ENCODE data around the gene MAPKAP1.

MAPKAP1 gene

DNA sequence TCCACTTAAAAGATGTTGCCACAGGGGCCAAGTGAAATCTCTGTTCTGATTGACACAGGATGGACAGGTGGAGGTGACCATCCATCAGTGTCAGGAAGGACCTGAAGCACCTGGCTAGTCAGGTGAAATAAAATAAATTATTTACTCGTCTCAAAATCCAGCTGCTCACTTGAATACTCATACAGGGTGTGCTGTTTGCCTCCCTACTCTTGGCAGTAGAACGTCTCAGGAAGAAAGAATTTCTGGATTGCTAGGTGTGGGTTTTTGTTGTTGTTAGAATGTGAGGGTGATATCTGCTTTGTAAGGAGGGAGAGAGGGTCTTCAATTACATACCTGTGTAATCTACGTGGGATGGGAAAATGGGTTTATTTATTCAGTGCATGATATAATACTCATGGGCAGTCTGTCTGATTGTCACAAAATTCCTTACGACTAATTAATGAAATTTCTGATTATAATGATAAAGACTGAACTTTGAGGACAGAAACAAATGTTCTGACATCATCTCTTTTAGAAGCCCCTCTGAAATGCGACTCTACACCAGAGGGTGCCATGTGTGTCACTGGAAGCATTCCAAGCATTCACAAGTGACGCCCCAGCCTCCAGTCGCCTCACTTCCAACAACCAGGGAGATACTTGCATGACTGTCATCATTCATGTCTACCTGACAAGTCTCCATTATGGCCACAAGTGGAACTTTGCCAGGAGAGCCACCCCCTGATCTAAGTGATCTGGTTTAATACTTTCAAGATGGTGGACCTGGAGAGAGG is 227.0 kb downstream of the MAPKAP1 start:
- DNase-seq (ENCODE audit: low read depth, low spot score) = no peak
- TF ChIP-seq ZNF274 (IDR thresholded peaks at IDR 0.05; ENCODE audit: low read depth, low read length) (no peak), YY1 (IDR thresholded peaks at IDR 0.05; ENCODE audit: insufficient read depth, insufficient read length) (no peak), SUZ12 (IDR thresholded peaks at IDR 0.05; ENCODE audit: extremely low read depth, insufficient read depth, insufficient read length) (no peak)
- H3K9ac ChIP-seq (ENCODE audit: insufficient read length, low read depth) = no peak overlapping the region
- no peak overlapping the region for H3K4me3 ChIP-seq (ENCODE audit: insufficient read length, low read depth)
- no peaks in the 10 kb centered on the region for H3K27me3 ChIP-seq (ENCODE audit: insufficient read depth, insufficient read length)
- H3K36me3 ChIP-seq (ENCODE audit: insufficient read depth, insufficient read length, low read length) = peaks cover 42% of the 10 kb centered on the region
- peaks cover 2% of the 10 kb centered on the region for H3K4me1 ChIP-seq (ENCODE audit: insufficient read depth, insufficient read length)
- H3K9me3 ChIP-seq (ENCODE audit: insufficient read depth, low read length) = no peaks in the 10 kb centered on the region

- H3K4me3 ChIP-seq (ENCODE audit: insufficient read length, low read depth) = no peak overlapping the region
- peaks cover 32% of the 10 kb centered on the region for H3K36me3 ChIP-seq (ENCODE audit: insufficient read depth, insufficient read length, low read length)
- no peaks in the 10 kb centered on the region for H3K27me3 ChIP-seq (ENCODE audit: insufficient read depth, insufficient read length)
- H3K4me1 ChIP-seq (ENCODE audit: insufficient read depth, insufficient read length) = peaks cover 2% of the 10 kb centered on the region
- no peak for TF ChIP-seq ZNF274 (IDR thresholded peaks at IDR 0.05; ENCODE audit: low read depth, low read length)
- TF ChIP-seq SUZ12 (IDR thresholded peaks at IDR 0.05; ENCODE audit: extremely low read depth, insufficient read depth, insufficient read length) = no peak
- TF ChIP-seq YY1 (IDR thresholded peaks at IDR 0.05; ENCODE audit: insufficient read depth, insufficient read length) = no peak
- no peaks in the 10 kb centered on the region for H3K9me3 ChIP-seq (ENCODE audit: insufficient read depth, low read length)
- DNase-seq (ENCODE audit: low read depth, low spot score) = no peak
- H3K9ac ChIP-seq (ENCODE audit: insufficient read length, low read depth) = no peak overlapping the region
These were observed 229.9 kb downstream of the MAPKAP1 start for GRCh38 chr9:125477089-125477544.

GRCh38 chr9:125476645-125477044 is 230.4 kb downstream of the MAPKAP1 start:
- DNase-seq (ENCODE audit: low read depth, low spot score) = no peak
- Histone ChIP-seq H3K4me1 (ENCODE audit: insufficient read depth, insufficient read length) (peaks cover 2% of the 10 kb centered on the region), H3K9ac (ENCODE audit: insufficient read length, low read depth) (no peak overlapping the region), H3K36me3 (ENCODE audit: insufficient read depth, insufficient read length, low read length) (peaks cover 32% of the 10 kb centered on the region), H3K27me3 (ENCODE audit: insufficient read depth, insufficient read length) (no peaks in the 10 kb centered on the region), H3K4me3 (ENCODE audit: insufficient read length, low read depth) (no peak overlapping the region), H3K9me3 (ENCODE audit: insufficient read depth, low read length) (no peaks in the 10 kb centered on the region)
- TF ChIP-seq YY1 (IDR thresholded peaks at IDR 0.05; ENCODE audit: insufficient read depth, insufficient read length) (no peak), ZNF274 (IDR thresholded peaks at IDR 0.05; ENCODE audit: low read depth, low read length) (no peak), SUZ12 (IDR thresholded peaks at IDR 0.05; ENCODE audit: extremely low read depth, insufficient read depth, insufficient read length) (no peak)

- no peak overlapping the region for H3K9ac ChIP-seq (ENCODE audit: insufficient read length, low read depth)
- TF ChIP-seq SUZ12 (IDR thresholded peaks at IDR 0.05; ENCODE audit: extremely low read depth, insufficient read depth, insufficient read length) (no peak), YY1 (IDR thresholded peaks at IDR 0.05; ENCODE audit: insufficient read depth, insufficient read length) (no peak), ZNF274 (IDR thresholded peaks at IDR 0.05; ENCODE audit: low read depth, low read length) (no peak)
These were observed 231.6 kb downstream of the MAPKAP1 start for GRCh38 chr9:125475385-125475784.

DNA sequence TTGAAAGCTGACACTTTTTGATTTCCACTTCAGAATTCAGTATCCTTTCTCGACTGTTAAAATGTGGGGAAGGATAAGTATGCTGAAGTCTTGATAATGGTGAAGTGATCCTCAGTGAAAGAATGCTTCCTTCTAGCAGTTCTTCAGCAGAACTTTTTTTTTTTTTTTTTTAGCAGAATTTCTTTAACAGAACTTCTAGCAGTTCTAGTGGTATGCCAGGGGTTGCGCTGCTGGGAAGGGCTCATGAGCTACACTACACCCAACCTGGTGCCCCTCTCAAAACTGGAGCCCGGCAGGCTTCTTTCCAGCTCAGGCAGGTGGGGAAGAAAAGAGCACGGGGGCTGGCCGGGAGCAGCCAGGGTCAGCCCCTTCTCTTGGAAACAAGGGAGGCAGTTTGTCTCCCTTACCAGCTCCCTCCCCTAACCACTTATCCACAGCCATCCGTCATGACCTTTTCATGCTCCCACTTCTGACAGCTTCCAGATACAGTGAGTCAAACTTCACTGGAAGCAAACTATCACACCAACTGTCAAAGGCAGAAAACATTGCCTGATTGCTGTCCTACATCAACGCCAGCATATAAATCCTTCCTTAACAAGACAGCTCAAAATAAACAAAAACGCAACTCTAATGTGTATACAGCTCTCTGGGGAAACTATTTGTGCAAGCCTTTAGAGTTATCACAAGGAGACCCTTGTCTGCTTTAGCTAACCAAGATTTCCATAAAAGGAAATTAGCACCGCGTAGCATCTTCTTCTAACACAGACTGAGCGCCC is 233.9 kb downstream of the MAPKAP1 start:
- no peak overlapping the region for H3K9ac ChIP-seq (ENCODE audit: insufficient read length, low read depth)
- H3K4me3 ChIP-seq (ENCODE audit: insufficient read length, low read depth) = no peak overlapping the region
- no peak for DNase-seq (ENCODE audit: low read depth, low spot score)
- no peaks in the 10 kb centered on the region for H3K9me3 ChIP-seq (ENCODE audit: insufficient read depth, low read length)
- TF ChIP-seq ZNF274 (IDR thresholded peaks at IDR 0.05; ENCODE audit: low read depth, low read length) = no peak
- H3K27me3 ChIP-seq (ENCODE audit: insufficient read depth, insufficient read length) = no peaks in the 10 kb centered on the region
- H3K4me1 ChIP-seq (ENCODE audit: insufficient read depth, insufficient read length) = peaks cover 6% of the 10 kb centered on the region
- H3K36me3 ChIP-seq (ENCODE audit: insufficient read depth, insufficient read length, low read length) = peaks cover 28% of the 10 kb centered on the region

More at GRCh38 chr9:125475385-125475784, 231.6 kb downstream of the MAPKAP1 start:
- Histone ChIP-seq H3K36me3 (ENCODE audit: insufficient read depth, insufficient read length, low read length) (peaks cover 30% of the 10 kb centered on the region), H3K27me3 (ENCODE audit: insufficient read depth, insufficient read length) (no peaks in the 10 kb centered on the region), H3K9me3 (ENCODE audit: insufficient read depth, low read length) (no peaks in the 10 kb centered on the region), H3K4me3 (ENCODE audit: insufficient read length, low read depth) (no peak overlapping the region), H3K4me1 (ENCODE audit: insufficient read depth, insufficient read length) (peaks cover 8% of the 10 kb centered on the region)
- no peak for DNase-seq (ENCODE audit: low read depth, low spot score)

DNA sequence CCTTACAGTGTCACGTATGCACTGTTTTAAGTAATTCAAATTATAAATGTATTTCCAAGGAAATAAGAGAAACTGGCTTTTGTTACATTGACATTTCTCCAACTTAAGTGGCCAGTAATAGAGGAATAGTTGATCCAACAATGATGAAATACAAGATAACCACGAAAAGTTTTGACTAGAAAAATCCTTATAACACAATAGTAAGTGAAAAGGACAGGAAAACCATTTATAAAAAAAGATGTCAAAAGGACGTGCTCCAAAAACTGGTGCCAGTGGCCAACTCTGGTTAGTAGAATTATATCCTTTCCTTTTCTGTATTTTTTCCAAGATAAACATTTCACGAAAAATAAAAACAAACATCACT is 234.5 kb downstream of the MAPKAP1 start:
- H3K4me3 ChIP-seq (ENCODE audit: insufficient read length, low read depth) = no peak overlapping the region
- TF ChIP-seq ZNF274 (IDR thresholded peaks at IDR 0.05; ENCODE audit: low read depth, low read length) = no peak
- TF ChIP-seq YY1 (IDR thresholded peaks at IDR 0.05; ENCODE audit: insufficient read depth, insufficient read length) = no peak
- no peak for TF ChIP-seq SUZ12 (IDR thresholded peaks at IDR 0.05; ENCODE audit: extremely low read depth, insufficient read depth, insufficient read length)
- H3K9me3 ChIP-seq (ENCODE audit: insufficient read depth, low read length) = no peaks in the 10 kb centered on the region
- no peaks in the 10 kb centered on the region for H3K27me3 ChIP-seq (ENCODE audit: insufficient read depth, insufficient read length)
- H3K9ac ChIP-seq (ENCODE audit: insufficient read length, low read depth) = no peak overlapping the region
- H3K36me3 ChIP-seq (ENCODE audit: insufficient read depth, insufficient read length, low read length) = peaks cover 27% of the 10 kb centered on the region
- peaks cover 6% of the 10 kb centered on the region for H3K4me1 ChIP-seq (ENCODE audit: insufficient read depth, insufficient read length)
- no peak for DNase-seq (ENCODE audit: low read depth, low spot score)
